GM12872 (cell line): ENCODE results near the gene ATF7IP.

Experiments used
- CTCF ChIP-seq: IDR thresholded peaks from 3 replicates; pipeline ENCODE4 v1.5.1; 2011; ENCODE audit warnings: low read depth, mild to moderate bottlenecking, low read length, moderate library complexity; ENCODE audit not compliant: insufficient read depth

Gene ATF7IP

GRCh38 chr12:14418451-14418890 is 53.0 kb downstream of the ATF7IP start:
- TF ChIP-seq CTCF: no peak

GRCh38 chr12:14422516-14423230 is 57.2 kb downstream of the ATF7IP start:
- no peak for TF ChIP-seq CTCF

GRCh38 chr12:14424545-14424944 is 59.1 kb downstream of the ATF7IP start:
- no peak for TF ChIP-seq CTCF

GRCh38 chr12:14426792-14427191 is 61.3 kb downstream of the ATF7IP start:
- TF ChIP-seq CTCF: no peak

GRCh38 chr12:14427929-14428328 is 62.4 kb downstream of the ATF7IP start:
- TF ChIP-seq CTCF: no peak

- no peak for TF ChIP-seq CTCF
Observed at GRCh38 chr12:14430394-14430986, 65.0 kb downstream of the ATF7IP start.

- TF ChIP-seq CTCF: no peak
Observed at GRCh38 chr12:14431975-14432374, 66.5 kb downstream of the ATF7IP start.
